ENCODE measurements around the gene KLF1. TPM values are rescaled to one million over a fixed set of nuclear protein-coding genes. Genes with fewer than 3 reads are reported as not detected.

Gene KLF1
- total RNA-seq, 1 experiment from 2014 or later = not detected

- intact Hi-C loops (cut with micrococcal nuclease) = loop anchor here (5.0 kb wide), 2 partner anchors 35 to 120 kb away; partner anchors contain the start of genes PRDX2 and THSD8
- TF ChIP-seq EZH2 (IDR thresholded peaks at IDR 0.05) (no peak), TCF7L2 (IDR thresholded peaks at IDR 0.05; ENCODE audit: borderline replicate concordance, extremely low read depth, insufficient read depth, insufficient read length) (no peak), CTCF (IDR thresholded peaks at IDR 0.05 in 2 of 3, conservative IDR thresholded peaks at IDR 0.05 in 1 of 3; ENCODE audit: borderline replicate concordance in 1 of 3, insufficient read depth in 1 of 3, low read depth in 2 of 3, low read length in 2 of 3) (no peak), POLR2AphosphoS5 (IDR thresholded peaks at IDR 0.05; ENCODE audit: low read depth, low read length) (no peak), YY1 (IDR thresholded peaks at IDR 0.05; ENCODE audit: extremely low read depth, insufficient replicate concordance, low read depth, low read length) (no peak), CEBPB (IDR thresholded peaks at IDR 0.05; ENCODE audit: low read depth) (no peak), CBX3 (IDR thresholded peaks at IDR 0.05; ENCODE audit: low read depth) (peak; percentile 73; the same call in 1 of the 2 replicates), ATF3 (IDR thresholded peaks at IDR 0.05) (no peak), ELF1 (IDR thresholded peaks at IDR 0.05; ENCODE audit: borderline replicate concordance, low read depth) (no peak), SP1 (IDR thresholded peaks at IDR 0.05; ENCODE audit: low read depth) (no peak; the same call in 1 of the 2 replicates), EZH2phosphoT487 (IDR thresholded peaks at IDR 0.05; ENCODE audit: borderline replicate concordance) (no peak), SIN3A (IDR thresholded peaks at IDR 0.05; ENCODE audit: low read depth) (no peak), REST (IDR thresholded peaks at IDR 0.05; ENCODE audit: low read depth) (no peak), MAX (IDR thresholded peaks at IDR 0.05) (peak; percentile 19; the same call in 1 of the 2 replicates), ZNF274 (IDR thresholded peaks at IDR 0.05; ENCODE audit: low read depth, low read length) (no peak), RAD21 (IDR thresholded peaks at IDR 0.05; ENCODE audit: low read depth) (no peak), FOSL1 (IDR thresholded peaks at IDR 0.05; ENCODE audit: low read depth) (no peak; the same call in 1 of the 2 replicates), JUND (IDR thresholded peaks at IDR 0.05) (peak; percentile 45), SRF (IDR thresholded peaks at IDR 0.05; ENCODE audit: low read depth) (no peak), EGR1 (IDR thresholded peaks at IDR 0.05; ENCODE audit: low read depth) (no peak), ZFX (IDR thresholded peaks at IDR 0.05) (no peak), POLR2A (IDR thresholded peaks at IDR 0.05; ENCODE audit: borderline replicate concordance, extremely low read depth, insufficient read depth, insufficient read length) (no peak)
These were observed 49.8 kb downstream of the KLF1 start for GRCh38 chr19:12837225-12837624.

More at GRCh38 chr19:12837225-12837624, 49.8 kb downstream of the KLF1 start:
- no peak overlapping the region for H2AFZ ChIP-seq (ENCODE audit: low read depth, low read length, poor library complexity, severe bottlenecking)
- no TSS peak for BruUV-seq (replicated peaks)
- peaks cover 46 to 78% of the 10 kb centered on the region in 2 experiments for H3K4me1 ChIP-seq (ENCODE audit: control insufficient read depth in 1 of 2, insufficient read depth in 2 of 2, low read length in 2 of 2)
- H3K4me3 ChIP-seq (replicated peaks in 1 of 2; ENCODE audit: low read depth in 1 of 2, low read length in 2 of 2) = no peak overlapping the region
- CTCF ChIA-PET = interaction anchor here (0.7 to 1.4 kb wide), 13 partner anchors 9 to 140 kb away, joined by 3 to 8 read pairs (median 3); partner anchors contain the start of genes GCDH and GET3
- no peak for ATAC-seq
- no peaks in the 10 kb centered on the region for H3K36me3 ChIP-seq (ENCODE audit: control insufficient read depth in 1 of 2, insufficient read depth in 2 of 2, low read length in 2 of 2)
- H3K79me2 ChIP-seq (ENCODE audit: insufficient read depth, low read length) = peaks cover 26% of the 10 kb centered on the region; the same call in 1 of the 2 replicates
- POLR2A ChIA-PET = interaction anchor here (0.6 to 1.1 kb wide), 3 partner anchors 12 to 61 kb away, joined by 3 to 4 read pairs (median 4); no protein-coding TSS in a partner anchor
- H3K27me3 ChIP-seq (ENCODE audit: insufficient read depth, low read length) = no peaks in the 10 kb centered on the region
- no peak overlapping the region for H3K27ac ChIP-seq (ENCODE audit: low read depth, low read length)
- no peaks in the 10 kb centered on the region for H3K9me3 ChIP-seq (ENCODE audit: control insufficient read depth in 1 of 2, insufficient read depth in 1 of 2, low read depth in 1 of 2, low read length in 2 of 2)
- RAD21 ChIA-PET (ENCODE audit: low non-redundant PET in 1 of 2, low total read pairs in 2 of 2, uncharacterized antibody in 2 of 2, unreplicated experiment in 2 of 2) = no interaction called here
- H3K9ac ChIP-seq (ENCODE audit: low read length) = peak overlapping the region; percentile 88; the same call in 1 of the 2 replicates
- H3K9me2 ChIP-seq (ENCODE audit: insufficient read depth) = no peaks in the 10 kb centered on the region
- H4K20me1 ChIP-seq (ENCODE audit: insufficient read depth) = no peaks in the 10 kb centered on the region
- DNase-seq (ENCODE audit: low read depth, low spot score) = no peak
- peak overlapping the region; percentile 91 for H3K4me2 ChIP-seq (ENCODE audit: low read length)
